Ovary (tissue), 3 donors: ENCODE data around the gene CTBP2.

Experiments
- CTCF ChIP-seq, 3 donors: fragments of 450-650 bp in 2 of 3; fragments of 200-600 bp in 1 of 3; IDR thresholded peaks; one replicate each; pipeline versions ENCODE4 v1.5.1 to v1.8.0; 2016 to 2022; ENCODE audit warnings: antibody characterized with exemption in 3 of 3, mild to moderate bottlenecking in 1 of 3
- POLR2A ChIP-seq: fragments of 450-650 bp; IDR thresholded peaks from one replicate; pipeline ENCODE4 v1.6.1; 2017; ENCODE audit warnings: antibody characterized with exemption, mild to moderate bottlenecking, moderate library complexity
- donor health status: DM: no; HTN: no; CAD: no.

- no peak for TF ChIP-seq CTCF (IDR thresholded peaks at IDR 0.05)
- TF ChIP-seq POLR2A: no peak
Measured at GRCh38 chr10:125190946-125191345, 30.6 kb upstream of the CTBP2 start.
